GM19452 (cell line): Measurements from ENCODE around the gene CSRP1.
"Not testable (repeated sequence)": the region's sequence is repeated elsewhere in the genome, so short reads cannot be mapped to it uniquely, and the experiment has no call there.

ENCODE experiments used
- ATAC-seq: cut with Tn5 transposase; IDR thresholded peaks from one replicate; pipeline ENCODE4 v1.9.1; 2021; ENCODE audit not compliant: unreplicated experiment

The CSRP1 gene

DNA sequence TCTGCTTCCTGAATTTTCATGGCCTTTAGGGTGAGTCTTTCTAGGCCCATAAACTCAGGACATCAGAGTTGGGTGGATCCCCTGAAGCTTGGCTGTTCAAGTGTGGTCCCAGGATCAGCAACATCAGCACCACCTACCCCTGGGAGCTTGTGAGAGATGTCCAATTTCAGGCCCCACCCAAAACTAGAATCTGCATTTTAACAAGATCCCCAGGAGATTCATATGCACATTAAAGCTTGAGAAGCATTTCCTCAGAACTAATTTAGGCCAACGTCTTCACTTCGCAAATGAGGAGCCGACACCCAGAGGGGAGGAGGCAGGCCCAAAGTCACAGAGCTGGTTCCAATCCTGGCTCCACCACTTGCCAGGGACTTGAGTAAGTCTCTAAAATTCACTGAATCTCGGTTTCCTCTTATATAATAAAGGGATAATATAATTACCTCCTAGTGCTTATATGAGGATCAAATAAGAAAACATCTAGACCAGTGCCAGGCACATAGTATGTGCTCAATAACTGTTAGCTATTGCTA, 27.7 kb downstream of the CSRP1 start:
- ATAC-seq: no peak

DNA sequence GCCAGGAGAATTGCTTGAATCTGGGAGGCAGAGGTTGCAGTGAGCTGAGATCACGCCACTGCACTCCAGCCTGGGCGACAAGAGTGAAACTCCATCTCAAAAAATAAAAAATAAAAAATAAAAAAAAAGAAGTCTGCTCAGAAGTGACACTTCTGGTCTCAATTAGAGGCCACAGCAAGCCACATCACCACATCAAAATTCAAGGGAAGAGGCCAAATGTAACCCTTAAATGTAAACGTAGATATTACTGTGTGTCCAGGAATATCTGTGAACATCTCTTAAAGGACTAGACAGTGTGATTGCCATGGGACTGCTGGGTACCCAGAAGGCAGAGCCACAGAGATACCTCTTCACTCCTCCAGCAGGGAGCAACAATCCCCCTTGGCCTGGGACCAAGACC, 28.3 kb downstream of the CSRP1 start:
- not testable (repeated sequence) for ATAC-seq

DNA sequence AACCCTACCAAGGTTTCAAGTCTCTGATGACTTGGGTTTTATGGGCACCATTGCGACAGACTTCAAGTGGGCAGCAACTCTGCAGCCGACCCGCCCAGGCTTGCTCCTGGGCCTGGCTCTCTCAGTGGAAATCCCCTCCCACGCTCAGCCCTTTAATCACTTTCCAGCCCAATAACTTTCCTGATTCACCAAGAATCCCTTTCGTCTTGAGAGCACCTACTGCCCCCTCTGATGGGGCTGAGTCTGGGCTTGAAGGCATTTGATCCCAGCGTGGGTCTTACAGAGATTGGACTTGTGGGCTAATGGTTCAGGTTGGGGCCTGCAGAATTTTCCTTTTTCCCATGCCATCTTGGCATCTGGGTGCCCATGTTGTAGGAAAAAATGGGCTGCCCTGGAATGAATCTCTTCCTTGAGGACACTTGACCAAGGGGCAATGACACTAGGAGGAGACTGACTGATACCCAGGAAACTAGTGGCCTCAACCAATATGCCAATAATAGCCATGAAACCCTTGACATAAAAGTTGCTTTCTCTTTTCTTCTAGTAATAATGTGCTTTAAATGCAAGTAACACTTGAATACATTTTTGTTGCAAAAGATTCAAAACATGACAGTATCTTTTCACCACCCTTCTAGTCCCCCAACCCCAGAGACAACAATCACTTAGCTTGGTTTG, 30.1 kb downstream of the CSRP1 start:
- no peak for ATAC-seq

DNA sequence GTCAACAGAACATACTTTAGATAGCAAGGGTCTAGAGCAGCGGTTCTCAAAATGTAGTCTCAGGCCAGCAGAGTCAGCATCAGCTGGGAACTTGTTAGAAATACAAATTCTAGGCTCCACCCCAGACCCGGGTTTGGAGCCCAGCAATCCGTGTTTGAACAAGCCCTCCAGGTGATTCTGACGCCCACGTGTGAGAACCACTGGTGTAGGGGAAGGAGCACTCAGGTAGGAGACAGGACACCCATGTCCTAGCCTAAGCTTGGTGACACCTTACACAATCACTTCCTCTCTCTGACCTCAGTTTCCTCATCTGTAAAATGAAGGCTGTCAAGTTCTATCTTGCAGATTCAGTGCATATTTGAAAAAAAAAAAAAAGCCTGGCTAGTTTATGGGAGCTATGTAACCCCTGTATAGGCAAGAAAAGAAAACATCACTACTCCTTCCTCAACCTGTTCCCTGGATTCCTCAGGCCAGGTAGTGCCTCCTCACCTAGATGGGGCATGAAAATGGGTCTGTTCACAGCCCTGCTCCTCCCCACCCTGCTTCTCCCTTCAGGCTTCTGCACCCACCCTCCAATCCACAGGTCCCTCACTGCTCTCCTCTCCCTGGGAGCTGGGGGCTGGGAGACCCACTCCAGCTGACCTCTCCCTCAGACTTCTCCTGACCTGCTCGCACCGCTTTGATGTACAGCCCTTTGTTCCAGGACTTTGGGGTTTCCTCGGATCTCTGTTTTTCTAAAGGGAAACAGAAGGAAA, 30.8 kb downstream of the CSRP1 start:
- ATAC-seq: no peak

DNA sequence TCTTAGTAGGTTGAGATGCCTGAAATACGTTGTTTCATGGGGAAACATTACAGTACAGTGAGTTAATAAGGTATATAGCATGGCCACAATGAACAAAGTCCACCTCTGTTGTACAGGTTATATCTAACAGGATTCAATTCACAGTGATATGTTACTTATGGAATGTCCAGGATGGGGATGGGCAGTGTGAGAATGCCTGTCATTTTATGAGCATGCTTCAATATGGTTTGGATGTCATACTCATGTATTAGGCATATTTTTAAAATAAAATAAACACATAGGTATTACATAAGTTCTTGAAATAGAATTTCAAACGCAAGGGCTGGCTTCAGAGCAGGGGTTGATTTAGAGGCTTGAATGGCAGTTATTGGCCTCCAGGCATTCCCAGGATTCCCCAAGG, 31.8 kb downstream of the CSRP1 start:
- ATAC-seq: no peak

DNA sequence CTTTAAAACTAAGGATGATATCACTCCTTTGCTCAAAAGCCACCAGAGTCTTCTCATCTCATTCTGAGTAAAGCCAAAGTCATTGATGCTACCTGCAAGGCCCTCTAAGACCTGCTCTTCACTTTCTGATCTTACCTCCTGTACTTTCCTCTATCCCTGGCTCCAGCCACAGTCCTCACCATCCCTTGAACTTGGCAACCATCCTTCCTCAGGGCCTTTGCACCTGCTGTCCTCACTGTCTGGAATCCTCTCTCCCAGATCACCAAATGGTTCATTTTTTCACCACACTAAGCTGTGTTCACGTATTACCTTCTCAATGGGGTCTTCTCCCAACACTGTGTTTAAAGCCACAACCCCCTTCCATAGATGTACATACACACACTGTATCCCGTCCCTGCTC, 33.6 kb downstream of the CSRP1 start:
- ATAC-seq: no peak

DNA sequence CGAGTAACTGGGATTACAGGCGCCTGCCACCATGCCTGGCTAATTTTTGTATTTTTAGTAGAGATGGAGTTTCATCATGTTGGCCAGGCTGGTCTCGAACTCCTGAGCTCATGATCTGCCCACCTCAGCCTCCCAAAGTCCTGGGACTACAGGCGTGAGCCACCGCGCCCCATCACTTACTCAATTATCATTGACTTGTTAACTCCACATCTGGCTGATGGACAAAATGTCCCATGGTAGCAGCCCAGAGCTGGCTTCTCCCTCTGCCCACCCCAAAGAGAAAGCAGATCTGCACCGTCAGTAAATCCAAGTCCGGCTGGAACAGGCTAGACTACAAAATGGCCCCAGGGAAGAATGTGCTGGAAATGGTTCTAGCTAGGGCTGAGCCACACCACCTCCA, 34.6 kb downstream of the CSRP1 start:
- ATAC-seq: not testable (repeated sequence)

DNA sequence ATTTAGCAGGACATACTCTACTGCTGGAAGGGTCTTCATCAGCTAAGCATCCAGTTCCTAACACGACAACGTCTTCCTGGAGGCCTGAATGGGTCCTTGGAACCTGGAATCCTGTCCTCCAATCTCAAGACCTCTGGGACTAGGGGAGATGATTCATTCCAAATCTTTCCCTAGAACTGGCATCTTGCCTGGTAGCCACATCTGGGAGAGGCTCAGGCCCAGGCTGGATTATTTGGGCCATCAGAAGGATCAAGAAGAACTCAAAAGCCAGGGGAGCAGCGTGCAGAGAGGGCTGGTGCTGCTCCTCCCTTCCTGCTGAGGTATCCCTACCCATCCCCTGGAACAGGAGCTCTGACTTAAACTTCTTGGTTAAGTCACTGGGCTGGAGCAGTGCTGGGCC, 35.2 kb downstream of the CSRP1 start:
- ATAC-seq: no peak

DNA sequence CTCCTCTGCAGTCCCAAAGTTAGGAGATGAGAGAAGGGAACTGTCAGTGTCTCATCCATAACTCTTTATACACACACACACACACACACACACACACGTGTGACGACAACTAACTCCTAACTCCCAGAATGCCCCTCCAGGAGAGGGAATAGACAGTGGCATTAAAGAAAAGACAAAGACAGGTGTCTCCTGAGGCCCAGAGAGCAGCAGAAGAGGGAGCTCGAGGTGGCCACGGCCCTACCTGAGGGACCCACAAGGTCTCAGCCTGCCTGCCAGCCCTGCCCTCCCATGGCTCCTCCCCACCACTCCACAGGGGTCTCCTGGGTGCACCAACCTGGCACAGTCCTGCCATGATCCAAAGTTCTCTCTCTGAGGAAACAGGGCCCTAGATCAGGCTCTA, 36.3 kb downstream of the CSRP1 start:
- no peak for ATAC-seq

DNA sequence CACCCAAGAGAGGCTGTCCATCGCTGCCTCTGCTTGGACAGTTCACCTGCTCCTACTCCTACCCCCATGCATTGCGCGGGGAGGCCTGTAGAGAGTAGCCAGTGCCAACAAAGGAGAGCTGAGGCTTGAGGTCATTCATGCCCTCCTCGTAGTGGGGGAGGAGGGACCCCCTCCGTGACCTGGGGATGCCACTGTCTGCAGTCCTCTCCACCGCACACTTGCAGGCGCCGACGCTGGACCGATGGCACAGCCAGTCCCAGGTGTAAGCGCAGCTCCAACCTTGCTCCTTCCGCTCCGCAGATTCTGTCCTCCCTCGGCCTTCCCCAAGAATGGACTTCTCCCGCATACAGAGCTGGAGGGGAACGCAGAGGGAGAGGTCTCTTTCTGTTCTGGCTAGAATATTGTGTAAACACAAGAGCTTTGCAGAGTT, 37.3 kb downstream of the CSRP1 start:
- no peak for ATAC-seq

DNA sequence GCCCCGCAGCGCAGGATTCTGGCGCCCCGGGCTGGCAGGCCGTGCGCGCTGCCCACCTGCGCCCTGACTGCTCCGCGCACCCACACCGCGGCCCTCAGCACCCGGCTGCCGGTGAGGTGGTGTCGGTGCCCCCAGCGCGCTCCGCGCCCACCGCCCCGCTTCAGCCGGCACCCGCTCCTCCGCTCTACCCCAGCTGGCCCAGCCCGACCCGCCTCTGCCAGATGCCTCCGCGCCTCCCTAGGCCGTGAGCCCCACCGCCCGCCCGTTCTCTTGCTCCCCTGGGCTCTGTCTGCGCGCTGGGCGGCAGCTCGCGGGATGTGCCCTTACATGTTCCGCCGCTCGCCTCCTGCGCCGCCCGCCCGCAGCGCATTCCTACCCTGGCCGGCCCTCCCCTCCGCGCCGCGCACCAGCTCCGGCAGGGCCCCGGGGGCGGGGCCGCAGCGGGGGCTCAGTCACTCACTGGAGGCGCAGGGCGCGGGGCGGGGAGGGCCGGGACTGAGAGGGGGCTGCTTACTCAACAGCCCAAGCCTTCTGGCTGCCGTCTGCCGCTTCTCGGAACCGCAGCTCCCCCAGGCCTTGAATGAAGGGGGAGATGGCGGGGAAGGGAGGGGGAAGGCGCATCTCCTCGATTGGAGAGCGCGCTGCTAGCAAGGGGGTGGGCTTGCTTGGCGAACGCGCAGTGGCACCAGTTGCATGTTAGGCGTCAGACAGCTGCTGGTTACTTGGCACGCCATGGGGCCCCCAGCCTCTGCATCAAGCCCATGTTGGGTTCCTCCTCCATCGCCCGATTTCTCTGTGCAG, 37.9 kb downstream of the CSRP1 start, which contains the start of gene PHLDA3:
PHLDA3 (minus strand) TSS at position 345 of the 801 bp plus-strand sequence. CDS start 402 bp downstream, outside the sequence.
- peak; percentile 81 for ATAC-seq

DNA sequence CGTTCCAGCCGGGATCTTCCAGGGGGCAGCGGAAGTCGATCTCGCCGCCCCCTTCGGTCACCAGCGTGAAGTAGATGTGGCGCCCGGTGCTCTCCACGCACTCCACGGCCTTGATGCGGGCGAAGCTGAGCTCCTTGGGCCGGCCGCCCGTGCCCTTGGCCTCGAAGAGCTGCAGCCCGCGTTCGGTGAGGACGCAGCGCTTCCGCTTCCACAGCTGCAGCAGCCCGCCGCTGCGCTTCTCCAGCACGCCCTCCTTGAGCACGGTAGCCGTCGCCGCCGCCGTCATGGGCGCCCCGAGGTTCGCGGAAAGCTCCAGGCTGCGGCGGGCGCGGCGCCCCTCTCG, 38.5 kb downstream of the CSRP1 start:
- peak; percentile 41 for ATAC-seq

DNA sequence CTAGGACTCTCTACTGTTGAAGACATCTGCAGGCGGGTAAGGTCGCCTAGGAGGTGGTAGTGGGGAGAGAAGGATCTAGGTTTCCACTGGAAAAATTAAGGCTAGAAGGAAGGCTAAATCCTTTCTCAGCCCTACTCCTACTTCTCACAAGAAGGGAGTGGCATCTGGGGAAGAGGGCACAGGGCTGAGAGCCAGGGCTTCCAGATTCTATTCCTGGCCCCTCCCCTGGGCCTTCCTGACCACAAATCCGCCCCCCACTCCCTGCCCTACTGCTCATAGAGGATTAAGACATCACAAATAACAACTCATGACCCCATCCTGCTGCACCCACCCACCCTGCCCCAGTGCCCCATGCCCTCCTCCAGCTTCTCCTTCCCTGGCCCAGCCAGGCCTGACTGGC, 40.4 kb downstream of the CSRP1 start:
- no peak for ATAC-seq

DNA sequence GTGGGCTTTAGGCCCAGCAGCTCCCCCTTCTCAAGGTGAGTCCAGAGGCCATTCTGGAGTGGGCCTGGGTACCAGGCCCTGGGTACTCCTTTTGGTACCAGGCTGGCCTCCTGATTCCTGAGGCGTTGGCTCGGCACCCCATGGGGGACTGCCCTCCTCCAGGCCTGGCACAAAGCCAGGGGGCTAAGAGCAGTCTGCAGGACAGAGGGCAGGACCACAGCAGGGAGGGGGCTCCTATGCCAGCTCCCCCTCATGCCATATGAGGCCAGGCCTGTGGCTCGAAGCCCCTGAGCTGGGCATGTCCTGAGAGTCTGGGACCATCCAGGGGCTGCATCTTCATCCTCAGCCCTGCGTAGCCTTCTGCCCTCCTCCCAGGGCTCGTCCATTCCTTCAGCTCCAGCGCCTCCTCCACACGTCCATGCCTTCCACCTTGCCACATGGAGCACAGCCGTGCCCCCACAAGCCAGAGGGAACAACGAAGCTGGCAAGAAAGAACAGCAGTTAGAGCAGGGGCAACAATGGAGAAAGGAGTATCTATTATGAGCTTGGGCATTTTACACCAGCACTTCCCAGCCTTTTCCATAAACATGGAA, 41.1 kb downstream of the CSRP1 start:
- ATAC-seq: no peak

DNA sequence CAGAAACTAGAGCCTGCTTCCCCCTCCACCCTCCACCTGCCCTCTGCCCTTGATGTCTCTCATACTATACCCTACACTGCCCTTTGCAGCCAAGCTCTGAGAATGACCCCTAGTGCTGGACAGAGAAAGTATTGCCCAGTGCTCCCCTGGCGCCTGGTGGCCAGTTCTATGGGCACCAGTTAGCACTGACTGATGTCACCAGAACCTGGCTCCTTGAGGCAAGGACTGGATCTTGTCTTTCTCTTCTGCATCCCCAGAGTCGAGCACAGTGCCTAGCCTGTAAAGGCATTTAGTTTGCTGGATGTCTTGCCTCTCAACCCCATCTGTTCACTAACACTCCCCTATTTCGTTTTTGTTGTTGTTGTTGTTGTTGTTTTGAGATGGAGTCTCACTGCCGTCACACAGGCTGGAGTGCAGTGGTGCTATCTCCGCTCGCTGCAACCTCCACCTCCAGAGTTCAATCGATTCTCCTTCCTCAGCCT, 43.8 kb downstream of the CSRP1 start:
- no peak for ATAC-seq

DNA sequence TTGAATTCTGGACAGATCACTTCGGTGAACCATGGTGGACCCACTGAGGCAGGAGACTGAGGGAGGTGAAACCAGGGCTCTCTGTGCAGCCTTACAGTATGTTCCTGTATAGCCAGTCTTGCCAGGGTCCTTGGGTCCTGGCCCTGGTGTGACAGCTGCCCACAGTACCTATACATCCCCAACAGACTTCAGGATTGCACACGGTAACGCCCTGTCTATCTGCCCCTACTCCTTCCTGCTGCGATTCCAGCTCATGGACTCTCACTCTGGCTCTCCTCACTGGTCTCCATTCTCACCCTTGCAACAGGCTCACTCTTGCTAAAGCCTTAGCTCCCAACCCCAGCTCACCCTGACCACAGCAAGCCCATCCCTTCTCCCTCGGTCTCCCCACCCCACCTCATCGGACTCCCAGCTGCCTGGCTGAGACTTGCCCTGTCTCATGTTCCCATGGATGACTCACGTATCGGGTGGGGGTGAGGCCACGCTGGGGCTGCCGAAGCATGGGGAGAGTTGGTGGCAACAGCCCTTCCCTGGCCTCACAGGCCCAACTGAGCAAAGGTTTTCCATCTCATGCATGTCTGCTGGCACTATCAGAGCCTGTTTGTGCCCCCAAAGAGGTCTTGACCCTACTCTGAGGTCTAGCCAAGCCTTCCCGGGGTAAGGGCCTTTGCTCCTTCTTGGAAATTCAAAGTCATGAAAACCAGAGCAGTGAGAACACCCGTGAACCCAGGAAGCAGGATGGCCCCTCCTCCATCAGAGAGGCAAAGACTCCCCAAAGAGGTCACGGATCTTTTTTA, 45.1 kb downstream of the CSRP1 start:
- ATAC-seq: no peak

DNA sequence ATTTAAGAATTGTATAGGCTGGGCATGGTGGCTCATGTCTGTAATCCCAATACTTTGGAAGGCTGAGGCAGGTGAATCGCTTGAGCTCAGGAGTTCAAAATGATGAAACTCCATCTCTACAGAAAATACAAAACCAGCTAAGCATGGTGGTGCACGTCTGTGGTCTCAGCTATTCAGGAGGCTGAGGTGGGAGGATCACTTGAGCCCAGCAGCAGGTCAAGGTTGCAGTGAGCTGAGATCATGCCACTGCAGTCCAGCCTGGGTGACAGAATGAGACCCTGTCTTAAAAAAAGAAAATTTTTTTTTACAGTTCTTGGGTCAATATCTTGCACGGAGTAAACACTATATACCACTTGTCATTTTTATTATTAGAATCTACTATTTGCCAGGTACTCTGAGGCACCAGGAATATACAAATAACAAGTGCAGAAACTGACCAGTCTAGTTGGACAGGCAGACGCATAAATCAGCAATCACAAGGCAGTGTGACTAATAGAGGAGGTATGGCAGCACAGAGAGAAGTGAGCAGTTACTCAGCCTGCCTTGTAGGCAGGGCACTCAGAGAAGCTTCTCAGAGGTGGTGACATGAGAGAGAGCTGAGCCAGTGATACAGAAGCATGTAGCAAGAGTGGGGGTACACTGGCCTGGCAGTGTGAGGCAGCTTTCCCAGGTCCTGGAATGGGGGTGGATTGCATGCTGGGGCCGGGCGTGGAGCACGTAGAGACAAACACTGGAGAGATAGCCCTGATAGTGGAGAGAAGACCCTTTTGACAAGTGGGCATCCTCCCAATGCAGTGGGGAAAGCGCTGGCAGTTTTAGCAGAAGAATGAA, 45.9 kb downstream of the CSRP1 start:
- no peak for ATAC-seq

DNA sequence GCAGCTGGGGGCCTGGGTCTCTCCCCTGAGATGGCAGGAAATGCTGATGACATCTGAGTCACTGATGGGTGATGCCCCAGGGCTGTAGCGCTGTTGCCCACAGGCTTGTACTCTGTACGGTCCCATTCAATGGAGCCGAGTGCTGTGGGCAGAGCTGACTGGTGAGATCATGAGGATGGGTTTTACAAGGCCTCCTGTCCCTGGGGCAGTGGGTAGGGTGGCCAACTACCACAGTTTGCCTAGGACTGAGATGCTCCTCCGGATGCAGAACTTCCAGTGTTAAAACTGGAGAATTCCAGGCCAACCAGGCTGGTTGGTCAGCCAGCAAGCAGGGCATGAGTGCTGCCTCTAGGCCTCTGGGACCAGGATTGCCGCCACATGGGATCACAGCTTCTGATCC, 47.1 kb downstream of the CSRP1 start:
- no peak for ATAC-seq

DNA sequence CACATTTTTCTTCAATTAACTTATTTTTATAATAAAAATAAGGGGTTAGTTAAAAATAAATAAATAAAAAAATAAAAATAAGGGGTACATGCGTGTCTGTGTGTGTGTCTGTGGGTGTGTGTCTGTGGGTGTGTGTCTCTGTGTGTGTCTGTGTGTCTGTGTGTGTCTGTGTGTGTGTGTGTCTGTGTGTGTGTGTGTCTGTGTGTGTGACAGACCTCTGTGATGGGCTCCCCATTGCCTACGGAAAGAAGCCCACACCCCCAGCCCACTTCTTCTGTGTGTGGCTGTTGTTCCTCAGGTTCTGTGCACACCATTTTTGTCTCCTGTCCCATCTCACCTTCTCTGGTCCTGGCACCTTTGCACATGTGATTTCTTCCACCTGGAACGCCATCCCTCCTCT, 47.9 kb downstream of the CSRP1 start:
- ATAC-seq: no peak
